Ascending aorta (tissue), 2 donors: ENCODE measurements around the gene CEP43. TPM values are rescaled to one million over a fixed set of nuclear protein-coding genes. Genes with fewer than 3 reads are reported as not detected.

Experiments
- DNase-seq, 2 donors: peaks; one replicate each; pipeline ENCODE4 v3.0.0-alpha.2; 2019; ENCODE audit warnings: low spot score in 2 of 2
- H3K27ac ChIP-seq, 2 donors: fragments of 200-600 bp; sonication (generic); one replicate each; pipeline ENCODE4 v1.5.1; 2016 to 2017; ENCODE audit warnings: mild to moderate bottlenecking in 1 of 2
- H3K27me3 ChIP-seq: fragments of 200-600 bp; sonication (generic); one replicate; pipeline ENCODE4 v1.5.1; 2017
- H3K36me3 ChIP-seq, 2 donors: fragments of 200-600 bp; sonication (generic); one replicate each; pipeline ENCODE4 v1.5.1; 2016
- H3K4me1 ChIP-seq, 2 donors: fragments of 200-600 bp; sonication (generic); one replicate each; pipeline ENCODE4 v1.5.1; 2016 to 2017; ENCODE audit warnings: mild to moderate bottlenecking in 1 of 2
- H3K4me3 ChIP-seq, 2 donors: fragments of 200-600 bp; sonication (generic); one replicate each; pipeline ENCODE4 v1.5.1; 2016 to 2017; ENCODE audit warnings: mild to moderate bottlenecking in 1 of 2
- H3K9me3 ChIP-seq, 2 donors: fragments of 200-600 bp; sonication (generic); one replicate each; pipeline ENCODE4 v1.5.1; 2016
- intact Hi-C: fragments of 100-400 bp; cut with DNase I; formaldehyde crosslinking; loops from one replicate; pipeline ENCODE4 v1.15.1; 2023
- total RNA-seq: library from RNA; depleted of rRNA; stranded (reverse); fragments of >200 nt; gene quantifications from one replicate; pipeline ENCODE4 v1.1.0, GENCODE V29; 2016
- TF ChIP-seq, protein P1 (sequence below), 3 experiments: fragments of 200-600 bp in 2 of 3; fragments of 450-650 bp in 1 of 3; sonication (generic) in 2 of 3; IDR thresholded peaks; one replicate each; pipeline ENCODE4 v1.5.1; 2016 to 2019; ENCODE audit warnings: antibody characterized with exemption in 3 of 3, mild to moderate bottlenecking in 1 of 3, moderate library complexity in 1 of 3

The CEP43 gene
- total RNA-seq, 1 donor from 2014 or later, result 10.7 TPM

GRCh38 chr6:166989427-166990032, 9.7 kb upstream of the CEP43 start:
- DNase-seq, result no peak
- no peaks in the 10 kb centered on the region for H3K27me3 ChIP-seq
- H3K4me3 ChIP-seq, result no peak overlapping the region
- H3K4me1 ChIP-seq, result no peaks in the 10 kb centered on the region
- H3K36me3 ChIP-seq, result no peaks in the 10 kb centered on the region
- intact Hi-C loops, result loop anchor here (2.0 kb wide), 1 partner anchor 203 kb away; no protein-coding TSS in a partner anchor
- TF ChIP-seq, protein P1, sequence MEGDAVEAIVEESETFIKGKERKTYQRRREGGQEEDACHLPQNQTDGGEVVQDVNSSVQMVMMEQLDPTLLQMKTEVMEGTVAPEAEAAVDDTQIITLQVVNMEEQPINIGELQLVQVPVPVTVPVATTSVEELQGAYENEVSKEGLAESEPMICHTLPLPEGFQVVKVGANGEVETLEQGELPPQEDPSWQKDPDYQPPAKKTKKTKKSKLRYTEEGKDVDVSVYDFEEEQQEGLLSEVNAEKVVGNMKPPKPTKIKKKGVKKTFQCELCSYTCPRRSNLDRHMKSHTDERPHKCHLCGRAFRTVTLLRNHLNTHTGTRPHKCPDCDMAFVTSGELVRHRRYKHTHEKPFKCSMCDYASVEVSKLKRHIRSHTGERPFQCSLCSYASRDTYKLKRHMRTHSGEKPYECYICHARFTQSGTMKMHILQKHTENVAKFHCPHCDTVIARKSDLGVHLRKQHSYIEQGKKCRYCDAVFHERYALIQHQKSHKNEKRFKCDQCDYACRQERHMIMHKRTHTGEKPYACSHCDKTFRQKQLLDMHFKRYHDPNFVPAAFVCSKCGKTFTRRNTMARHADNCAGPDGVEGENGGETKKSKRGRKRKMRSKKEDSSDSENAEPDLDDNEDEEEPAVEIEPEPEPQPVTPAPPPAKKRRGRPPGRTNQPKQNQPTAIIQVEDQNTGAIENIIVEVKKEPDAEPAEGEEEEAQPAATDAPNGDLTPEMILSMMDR (IDR thresholded peaks at IDR 0.05), result peak in 2 of 3 experiments; percentile 25 to 37
- no peaks in the 10 kb centered on the region for H3K9me3 ChIP-seq
- no peak overlapping the region for H3K27ac ChIP-seq

GRCh38 chr6:166996406-166996805, 2.8 kb upstream of the CEP43 start:
- Histone ChIP-seq H3K4me1 (peaks cover 7 to 12% of the 10 kb centered on the region in 2 donors), H3K27me3 (no peaks in the 10 kb centered on the region), H3K9me3 (no peaks in the 10 kb centered on the region), H3K4me3 (no peak overlapping the region), H3K36me3 (no peaks in the 10 kb centered on the region), H3K27ac (no peak overlapping the region)
- no peak for DNase-seq
- TF ChIP-seq, protein P1 (IDR thresholded peaks at IDR 0.05), result no peak
- intact Hi-C loops, result no loop called here

DNA sequence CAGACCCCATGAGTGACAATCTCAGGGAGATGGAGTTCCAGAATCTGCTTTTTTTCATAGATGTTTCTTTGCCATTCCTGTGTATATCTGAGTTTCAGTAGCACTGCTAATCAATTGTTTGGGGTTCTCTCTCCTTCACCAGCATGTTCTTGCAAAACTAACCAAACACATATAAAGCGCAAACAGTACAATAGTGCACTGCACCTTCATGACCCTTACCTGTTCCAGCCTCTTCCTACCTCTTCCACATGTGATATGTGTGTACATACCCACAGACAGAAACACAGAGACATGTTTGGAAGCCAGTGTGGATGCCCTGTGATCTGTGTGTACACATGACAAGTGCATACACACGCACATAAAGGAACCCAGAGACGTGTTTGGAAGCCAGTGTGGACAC, 1.8 kb upstream of the CEP43 start:
- Histone ChIP-seq H3K4me3 (peak overlapping the region in 1 of 2 donors; percentile 96), H3K27ac (no peak overlapping the region), H3K4me1 (peaks cover 7 to 12% of the 10 kb centered on the region in 2 donors), H3K27me3 (no peaks in the 10 kb centered on the region), H3K36me3 (no peaks in the 10 kb centered on the region), H3K9me3 (no peaks in the 10 kb centered on the region)
- TF ChIP-seq, protein P1 (IDR thresholded peaks at IDR 0.05), result no peak
- intact Hi-C loops, result no loop called here
- DNase-seq, result no peak

GRCh38 chr6:166997768-166998255, 1.4 kb upstream of the CEP43 start:
- DNase-seq, result no peak
- intact Hi-C loops, result loop anchor here (2.0 kb wide), 2 partner anchors 371 to 615 kb away; partner anchors contain the start of genes MPC1 and RPS6KA2
- H3K36me3 ChIP-seq, result no peaks in the 10 kb centered on the region
- H3K4me1 ChIP-seq, result peaks cover 7 to 12% of the 10 kb centered on the region in 2 donors
- H3K27ac ChIP-seq, result peak overlapping the region in 1 of 2 donors; percentile 14
- H3K27me3 ChIP-seq, result no peaks in the 10 kb centered on the region
- TF ChIP-seq, protein P1 (IDR thresholded peaks at IDR 0.05), result peak in 2 of 3 experiments; percentile 6 to 11
- no peaks in the 10 kb centered on the region for H3K9me3 ChIP-seq
- peak overlapping the region; percentile 72 to 96 for H3K4me3 ChIP-seq

DNA sequence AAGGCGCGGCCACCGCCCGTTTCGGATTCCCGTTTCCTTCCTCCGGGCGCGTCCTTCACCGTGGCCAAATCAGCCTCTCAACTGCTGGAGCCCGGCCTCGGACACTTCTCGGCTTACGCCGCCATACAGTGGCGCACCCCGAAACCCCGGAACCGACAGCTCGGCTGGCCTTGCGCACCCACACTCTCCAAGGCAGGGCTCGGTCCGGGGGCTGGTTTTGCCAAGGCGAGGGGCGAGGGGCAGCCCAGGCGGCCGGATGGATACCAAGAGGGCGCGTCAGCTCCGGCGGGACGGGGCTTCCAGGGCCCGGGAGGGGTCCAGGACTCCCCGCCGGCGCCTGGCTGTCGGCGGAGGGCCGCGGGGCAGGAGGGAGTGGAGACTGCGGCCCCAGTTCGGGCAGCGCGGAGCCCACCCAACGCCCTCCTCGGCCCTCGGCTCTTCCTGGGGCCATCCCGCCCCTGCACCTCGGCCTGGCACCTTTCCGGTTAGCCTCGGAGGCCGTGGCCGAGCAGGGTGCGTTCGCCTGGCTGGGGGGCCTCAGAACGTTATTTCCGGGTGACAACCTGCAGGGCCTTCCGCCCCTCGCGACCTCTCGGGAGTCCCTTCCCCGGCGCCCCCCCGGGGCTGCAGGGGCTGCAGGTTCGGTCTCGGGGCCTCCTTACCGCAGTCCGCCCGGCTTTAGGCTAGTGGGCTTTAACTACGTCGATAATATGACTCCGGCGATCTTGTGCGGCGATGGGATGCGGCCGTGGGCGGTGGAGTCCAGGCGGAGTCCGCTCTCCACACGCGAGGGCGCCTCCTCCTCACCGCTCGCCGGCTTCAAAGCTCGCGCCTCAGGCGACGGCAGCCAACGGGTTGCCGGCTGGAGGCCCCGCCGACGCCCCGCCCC, 697 bp upstream of the CEP43 start:
- peak in 1 of 2 donors; percentile 65 for DNase-seq
- Histone ChIP-seq H3K9me3 (no peaks in the 10 kb centered on the region), H3K4me3 (peak overlapping the region; percentile 72 to 96), H3K27me3 (no peaks in the 10 kb centered on the region), H3K27ac (peak overlapping the region; percentile 14 to 24), H3K36me3 (no peaks in the 10 kb centered on the region), H3K4me1 (peaks cover 7 to 12% of the 10 kb centered on the region in 2 donors)
- TF ChIP-seq, protein P1 (IDR thresholded peaks at IDR 0.05), result no peak
- intact Hi-C loops, result loop anchor here (1.0 to 2.0 kb wide), 3 partner anchors 42 to 616 kb away; partner anchors contain the start of genes MPC1, RNASET2 and RPS6KA2
